ENCODE results near the gene PIGM. TPM values are rescaled to one million over a fixed set of nuclear protein-coding genes. Genes with fewer than 3 reads are reported as not detected.
A peak's percentile ranks its signal among the peaks of the same experiment; 100 is the strongest.

PIGM gene
- total and polyA plus RNA-seq, 2 experiments from 2014 or later: 6.3 to 10.5 TPM

DNA sequence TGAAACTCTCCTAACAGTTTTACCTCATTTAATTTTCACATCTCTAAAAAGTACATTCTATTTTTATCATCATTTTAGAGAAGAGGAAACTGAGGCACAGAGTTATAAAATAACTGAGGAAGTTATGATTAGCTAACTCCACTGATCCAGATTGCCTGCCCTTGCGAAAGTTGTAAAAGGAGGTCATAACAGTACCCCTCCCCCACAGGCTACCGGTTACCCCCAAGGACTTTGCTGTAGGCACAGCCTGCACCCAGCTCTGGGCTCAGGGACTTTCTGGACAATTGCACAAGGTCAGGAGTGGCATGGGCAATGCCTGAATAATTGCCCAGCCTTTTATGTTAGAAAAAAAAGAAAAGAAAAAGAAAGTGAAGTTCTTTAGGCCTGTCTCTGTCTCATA is 22.7 kb downstream of the PIGM start:
- no peaks in the 10 kb centered on the region for H3K4me1 ChIP-seq (ENCODE audit: insufficient read depth)
- DNase-seq (ENCODE audit: low spot score): no peak
- H3K4me3 ChIP-seq: no peak overlapping the region
- H3K9me3 ChIP-seq (ENCODE audit: low read depth): no peaks in the 10 kb centered on the region
- no peaks in the 10 kb centered on the region for H3K36me3 ChIP-seq (replicated peaks; ENCODE audit: insufficient read depth, low read depth)
- H3K9me2 ChIP-seq (replicated peaks; ENCODE audit: insufficient read depth): no peaks in the 10 kb centered on the region
- WGBS (ENCODE audit: low lambda C conversion rate, missing lambda C conversion rate): 74% methylated on average over 2 of the region's 2 CpGs
- H3K27ac ChIP-seq: no peak overlapping the region
- no peak overlapping the region for H3K4me2 ChIP-seq
- H3K27me3 ChIP-seq: peaks cover 5% of the 10 kb centered on the region
- H2AFZ ChIP-seq: no peak overlapping the region
- H3K79me2 ChIP-seq: no peaks in the 10 kb centered on the region
- TF ChIP-seq CTCF (IDR thresholded peaks at IDR 0.05; ENCODE audit: poor library complexity): no peak
- no peak for TF ChIP-seq EZH2phosphoT487 (IDR thresholded peaks at IDR 0.05; ENCODE audit: low read depth, severe bottlenecking, unreplicated experiment)
- no peak for TF ChIP-seq EZH2 (IDR thresholded peaks at IDR 0.05; ENCODE audit: borderline replicate concordance)
- H4K20me1 ChIP-seq (ENCODE audit: insufficient read depth, poor library complexity, severe bottlenecking): no peaks in the 10 kb centered on the region

GRCh38 chr1:160007577-160008200 is 24.1 kb downstream of the PIGM start:
- peak; percentile 57 for DNase-seq (ENCODE audit: low spot score)
- H4K20me1 ChIP-seq (ENCODE audit: insufficient read depth, poor library complexity, severe bottlenecking): no peaks in the 10 kb centered on the region
- no peaks in the 10 kb centered on the region for H3K27me3 ChIP-seq
- H3K36me3 ChIP-seq (replicated peaks; ENCODE audit: insufficient read depth, low read depth): no peaks in the 10 kb centered on the region
- no peaks in the 10 kb centered on the region for H3K79me2 ChIP-seq
- no peak overlapping the region for H3K4me3 ChIP-seq
- H3K9me2 ChIP-seq (replicated peaks; ENCODE audit: insufficient read depth): no peaks in the 10 kb centered on the region
- 60% methylated on average over 3 of the region's 3 CpGs for WGBS (ENCODE audit: low lambda C conversion rate, missing lambda C conversion rate)
- TF ChIP-seq CTCF (IDR thresholded peaks at IDR 0.05; ENCODE audit: poor library complexity): peak; percentile 89
- TF ChIP-seq EZH2phosphoT487 (IDR thresholded peaks at IDR 0.05; ENCODE audit: low read depth, severe bottlenecking, unreplicated experiment): no peak
- H2AFZ ChIP-seq: no peak overlapping the region
- no peak overlapping the region for H3K4me2 ChIP-seq
- no peaks in the 10 kb centered on the region for H3K4me1 ChIP-seq (ENCODE audit: insufficient read depth)
- H3K27ac ChIP-seq: no peak overlapping the region
- H3K9me3 ChIP-seq (ENCODE audit: low read depth): no peaks in the 10 kb centered on the region

DNA sequence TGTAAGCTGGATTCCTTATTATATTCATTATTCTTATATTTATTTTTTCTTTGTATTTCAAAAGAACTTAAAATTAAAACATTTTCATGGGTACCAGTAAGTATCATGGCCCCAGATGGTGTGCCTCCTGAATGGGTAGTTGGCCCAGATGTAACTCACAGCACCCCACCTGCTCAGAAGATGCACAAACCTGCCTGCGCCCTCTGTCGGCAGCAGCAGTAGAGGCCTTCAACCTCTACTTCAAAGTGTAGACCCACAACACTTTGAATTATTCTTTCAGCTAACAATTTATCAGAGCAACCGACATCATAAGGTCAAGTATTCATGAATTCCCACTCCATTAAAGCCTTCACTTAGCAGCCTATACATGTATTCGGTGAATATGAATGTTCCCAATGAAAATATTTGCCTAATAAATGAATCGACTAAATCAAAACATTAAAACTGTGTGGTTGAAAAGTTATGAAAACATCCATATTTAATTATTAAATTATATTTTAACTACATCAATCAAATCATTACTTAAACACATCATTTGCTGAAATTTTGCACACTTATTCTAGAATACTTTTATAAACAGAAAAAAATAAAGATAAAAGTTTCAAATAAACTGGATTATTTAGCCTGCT is 25.4 kb downstream of the PIGM start:
- WGBS (ENCODE audit: low lambda C conversion rate, missing lambda C conversion rate): 24% methylated on average over 5 of the region's 5 CpGs
- H3K4me1 ChIP-seq (ENCODE audit: insufficient read depth): no peaks in the 10 kb centered on the region

More for the DNA sequence above, 25.4 kb downstream of the PIGM start:
- Histone ChIP-seq H3K79me2 (no peaks in the 10 kb centered on the region), H3K9me3 (ENCODE audit: low read depth) (no peaks in the 10 kb centered on the region), H3K36me3 (replicated peaks; ENCODE audit: insufficient read depth, low read depth) (no peaks in the 10 kb centered on the region), H3K4me2 (no peak overlapping the region), H2AFZ (no peak overlapping the region), H3K4me3 (no peak overlapping the region), H4K20me1 (ENCODE audit: insufficient read depth, poor library complexity, severe bottlenecking) (no peaks in the 10 kb centered on the region), H3K9me2 (replicated peaks; ENCODE audit: insufficient read depth) (no peaks in the 10 kb centered on the region), H3K27ac (no peak overlapping the region), H3K27me3 (no peaks in the 10 kb centered on the region)
- peak; percentile 87 for DNase-seq (ENCODE audit: low spot score)
- TF ChIP-seq CTCF (IDR thresholded peaks at IDR 0.05; ENCODE audit: poor library complexity) (peak; percentile 92), EZH2phosphoT487 (IDR thresholded peaks at IDR 0.05; ENCODE audit: low read depth, severe bottlenecking, unreplicated experiment) (no peak)

Data from hepatocyte (in vitro differentiated cells).